ENCODE measurements around the gene MMP1.

MMP1 gene

GRCh38 chr11:102798012-102798746, at the start of gene MMP1:
Gene MMP1 (minus strand): TSS chr11:102798160. CDS start chr11:102798092, 68 bp downstream.
- DNase-seq = no peak

- no peak for DNase-seq
Measured at GRCh38 chr11:102846292-102846691, 48.3 kb upstream of the MMP1 start.

GRCh38 chr11:102843489-102843888, 45.5 kb upstream of the MMP1 start, which contains the start of gene MMP3:
Gene MMP3 (minus strand): TSS chr11:102843609. CDS start chr11:102843546, 63 bp downstream.
- DNase-seq = no peak

- DNase-seq = no peak
Measured at GRCh38 chr11:102842930-102843329, 45.0 kb upstream of the MMP1 start.

- DNase-seq = no peak
Measured at GRCh38 chr11:102840018-102840417, 42.1 kb upstream of the MMP1 start.

GRCh38 chr11:102837646-102838045, 39.7 kb upstream of the MMP1 start:
- no peak for DNase-seq

- no peak for DNase-seq
Measured at GRCh38 chr11:102837156-102837555, 39.2 kb upstream of the MMP1 start.

- no peak for DNase-seq
Measured at GRCh38 chr11:102836290-102836875, 38.4 kb upstream of the MMP1 start.

GRCh38 chr11:102833731-102834130, 35.8 kb upstream of the MMP1 start:
- DNase-seq = no peak

- no peak for DNase-seq
Measured at GRCh38 chr11:102832612-102833011, 34.7 kb upstream of the MMP1 start.

GRCh38 chr11:102831489-102832440, 33.8 kb upstream of the MMP1 start:
- DNase-seq = no peak

GRCh38 chr11:102831128-102831488, 33.1 kb upstream of the MMP1 start:
- no peak for DNase-seq

- DNase-seq = no peak
Measured at GRCh38 chr11:102830001-102830727, 32.2 kb upstream of the MMP1 start.

GRCh38 chr11:102829316-102830000, 31.5 kb upstream of the MMP1 start:
- DNase-seq = no peak

- DNase-seq = no peak
Measured at GRCh38 chr11:102824556-102824955, 26.6 kb upstream of the MMP1 start.

GRCh38 chr11:102819491-102819890, 21.5 kb upstream of the MMP1 start:
- DNase-seq = no peak

- no peak for DNase-seq
Measured at GRCh38 chr11:102813484-102813883, 15.5 kb upstream of the MMP1 start.

- DNase-seq = no peak
Measured at GRCh38 chr11:102812188-102812587, 14.2 kb upstream of the MMP1 start.

- DNase-seq = no peak
Measured at GRCh38 chr11:102810950-102811660, 13.1 kb upstream of the MMP1 start.

GRCh38 chr11:102809971-102810370, 12.0 kb upstream of the MMP1 start:
- DNase-seq = no peak

- DNase-seq = no peak
Measured at GRCh38 chr11:102807921-102808320, 10.0 kb upstream of the MMP1 start.

- DNase-seq = no peak
Measured at GRCh38 chr11:102806296-102806695, 8.3 kb upstream of the MMP1 start.
